COR-L47 (cell line): ENCODE results near the gene FZR1.
"Not testable (repeated sequence)": the region's sequence is repeated elsewhere in the genome, so short reads cannot be mapped to it uniquely, and the experiment has no call there.

Experiments
- DNase-seq: peaks from one replicate; lab custom pipeline; 2025; lab: John Stamatoyannopoulos, UW

FZR1 gene

GRCh38 chr19:3547301-3547731, 41.2 kb downstream of the FZR1 start:
- DNase-seq = no peak

- DNase-seq = no peak
Measured at GRCh38 chr19:3547767-3548282, 41.7 kb downstream of the FZR1 start.

GRCh38 chr19:3548606-3549005, 42.5 kb downstream of the FZR1 start:
- no peak for DNase-seq

GRCh38 chr19:3549816-3550215, 43.7 kb downstream of the FZR1 start:
- no peak for DNase-seq

GRCh38 chr19:3550947-3551791, 45.1 kb downstream of the FZR1 start:
- no peak for DNase-seq

GRCh38 chr19:3551792-3552095, 45.6 kb downstream of the FZR1 start:
- no peak for DNase-seq

- DNase-seq = no peak
Measured at GRCh38 chr19:3554254-3555083, 48.4 kb downstream of the FZR1 start.

- DNase-seq = no peak
Measured at GRCh38 chr19:3555653-3556422, 49.7 kb downstream of the FZR1 start.

- DNase-seq = no peak
Measured at GRCh38 chr19:3556423-3556977, 50.4 kb downstream of the FZR1 start.

GRCh38 chr19:3556978-3557460, 50.9 kb downstream of the FZR1 start:
- peak; percentile 19 for DNase-seq

GRCh38 chr19:3557461-3558248, 51.5 kb downstream of the FZR1 start, which contains the start of gene MFSD12:
Gene MFSD12, minus strand, starts transcription at chr19:3557586. Its CDS starts 183 bp downstream, at chr19:3557403.
- peak; percentile 95 for DNase-seq

- DNase-seq = no peak
Measured at GRCh38 chr19:3563709-3564524, 57.8 kb downstream of the FZR1 start.

- DNase-seq = no peak
Measured at GRCh38 chr19:3565139-3565538, 59.0 kb downstream of the FZR1 start.

- not testable (repeated sequence) for DNase-seq
Measured at GRCh38 chr19:3570042-3570441, 63.9 kb downstream of the FZR1 start.

GRCh38 chr19:3570606-3571011, 64.5 kb downstream of the FZR1 start:
- DNase-seq = no peak

GRCh38 chr19:3572132-3572854, 66.2 kb downstream of the FZR1 start:
- peak; percentile 99 for DNase-seq

- no peak for DNase-seq
Measured at GRCh38 chr19:3572855-3573161, 66.7 kb downstream of the FZR1 start, which contains the start of gene HMG20B. Gene HMG20B, plus strand, starts transcription at chr19:3572944. Its CDS starts 366 bp downstream, at chr19:3573310.

GRCh38 chr19:3573162-3573857, 67.2 kb downstream of the FZR1 start:
- DNase-seq = no peak
